OCI-M2 (cell line): ENCODE results near the gene TFB1M.
"Not testable (repeated sequence)": the region's sequence is repeated elsewhere in the genome, so short reads cannot be mapped to it uniquely, and the experiment has no call there.

Experiments used
- DNase-seq: peaks from one replicate; lab custom pipeline; 2025; ENCODE audit not compliant: unreplicated experiment; lab: John Stamatoyannopoulos, UW

Gene TFB1M

DNA sequence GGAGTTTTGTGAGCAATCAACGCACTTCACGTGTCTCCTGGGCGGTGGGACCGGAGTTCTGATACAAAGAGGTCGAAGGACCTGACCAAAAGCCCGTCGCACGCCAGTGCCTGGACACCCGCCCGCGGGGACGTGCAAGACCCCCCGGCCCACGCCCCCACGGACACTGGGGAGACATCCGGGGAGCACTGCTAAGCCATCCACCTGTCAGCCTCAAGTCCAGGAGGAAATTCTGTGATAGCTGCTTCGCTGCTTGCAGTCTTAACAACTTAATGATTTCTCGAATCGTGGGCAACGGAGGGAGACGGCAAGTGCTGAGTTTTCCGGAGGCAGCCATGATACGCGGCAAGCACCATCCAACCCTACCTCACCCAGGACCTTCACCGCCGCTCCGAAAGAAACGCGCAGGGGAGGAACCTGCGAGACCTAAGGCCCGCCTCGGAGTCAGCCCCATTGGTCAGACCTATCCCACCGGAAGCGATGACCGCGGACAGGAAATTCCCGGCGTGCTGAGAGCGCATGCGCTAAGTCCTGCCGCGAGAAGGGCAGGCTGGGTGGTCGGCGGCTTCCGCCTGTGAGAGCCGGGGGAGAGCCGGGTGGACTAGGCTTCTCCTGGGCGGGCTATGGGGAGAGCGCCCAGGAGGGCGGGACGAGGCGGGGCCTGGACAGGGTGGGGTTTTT, at the start of gene TFB1M:
Gene TFB1M (minus strand): TSS at position 393 of the 681 bp plus-strand sequence. CDS start 56 bp downstream, at position 337.
- no peak for DNase-seq

DNA sequence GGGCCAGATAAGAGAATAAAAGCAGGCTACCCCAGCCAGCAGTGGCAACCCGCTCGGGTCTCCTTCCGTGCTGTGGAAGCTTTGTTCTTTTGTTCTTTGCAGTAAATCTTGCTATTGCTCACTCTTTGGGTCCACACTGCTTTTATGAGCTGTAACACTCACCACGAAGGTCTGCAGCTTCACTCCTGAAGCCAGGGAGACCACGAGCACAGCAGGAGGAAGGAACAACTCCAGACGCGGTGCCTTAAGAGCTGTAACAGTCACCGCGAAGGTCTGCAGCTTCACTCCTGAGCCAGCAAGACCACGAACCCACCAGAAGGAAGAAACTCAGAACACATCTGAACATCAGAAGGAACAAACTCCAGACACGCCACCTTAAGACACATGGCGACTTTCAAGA, 49.7 kb upstream of the TFB1M start:
- DNase-seq: not testable (repeated sequence)

DNA sequence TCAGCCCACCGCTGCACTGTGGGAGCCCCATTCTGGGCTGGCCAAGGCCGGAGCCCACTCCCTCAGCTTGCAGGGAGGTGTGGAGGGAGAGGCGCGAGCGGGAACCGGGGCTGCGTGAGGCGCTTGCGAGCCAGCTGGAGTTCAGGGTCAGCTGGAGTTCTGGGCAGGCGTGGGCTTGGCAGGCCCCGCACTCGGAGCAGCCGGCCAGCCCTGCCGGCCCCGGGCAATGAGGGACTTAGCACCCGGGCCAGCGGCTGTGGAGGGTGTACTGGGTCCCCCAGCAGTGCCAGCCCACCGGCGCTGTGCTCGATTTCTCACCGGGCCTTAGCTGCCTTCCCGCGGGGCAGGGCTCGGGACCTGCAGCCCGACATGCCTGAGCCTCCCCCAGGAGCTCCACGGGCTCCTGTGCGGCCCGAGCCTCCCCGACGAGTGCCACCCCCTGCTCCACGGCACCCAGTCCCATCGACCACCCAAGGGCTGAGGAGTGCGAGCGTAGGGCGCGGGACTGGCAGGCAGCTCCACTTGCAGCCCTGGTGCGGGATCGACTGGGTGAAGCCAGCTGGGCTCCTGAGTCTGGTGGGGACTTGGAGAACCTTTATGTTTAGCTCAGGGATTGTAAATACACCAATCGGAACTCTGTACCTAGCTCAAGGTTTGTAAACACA, 48.8 kb upstream of the TFB1M start:
- not testable (repeated sequence) for DNase-seq

DNA sequence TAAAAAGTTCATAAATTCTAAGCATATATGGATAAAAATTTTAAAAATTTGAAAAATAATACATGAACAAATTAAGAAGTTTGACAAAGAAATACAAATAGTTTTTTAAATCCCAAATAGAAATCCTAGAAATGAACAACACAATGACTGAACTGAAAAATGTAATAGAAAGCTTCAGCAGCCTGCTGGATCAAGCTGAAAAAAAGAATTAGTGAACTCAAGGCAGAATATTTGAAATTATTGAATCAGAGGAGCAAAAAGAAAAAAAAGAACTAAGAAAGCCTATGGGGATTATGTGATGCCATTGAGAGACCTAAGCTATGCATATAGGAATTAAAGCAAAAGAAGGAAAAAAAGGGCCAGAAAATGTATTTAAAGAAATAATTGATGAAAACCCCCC, 39.9 kb upstream of the TFB1M start:
- no peak for DNase-seq

DNA sequence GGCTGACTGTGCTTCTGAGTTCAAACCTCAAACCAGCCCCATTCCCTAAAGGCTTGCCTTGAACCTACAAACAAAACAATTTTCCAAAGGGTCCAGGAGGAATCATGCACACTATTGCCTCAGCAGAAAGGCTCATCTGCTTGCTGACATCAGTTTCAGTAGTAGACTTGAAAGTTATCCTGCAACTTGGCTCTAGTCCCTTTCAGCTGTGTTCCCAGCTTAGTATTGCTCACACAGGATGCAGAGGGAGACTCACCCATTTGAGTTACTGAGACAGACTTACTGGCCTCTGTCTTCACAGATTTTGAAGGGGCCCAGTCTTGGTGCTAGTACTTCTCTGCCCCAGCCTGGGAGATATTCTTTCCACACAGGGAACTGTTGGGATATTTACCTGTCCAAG, 38.5 kb upstream of the TFB1M start:
- DNase-seq: no peak

DNA sequence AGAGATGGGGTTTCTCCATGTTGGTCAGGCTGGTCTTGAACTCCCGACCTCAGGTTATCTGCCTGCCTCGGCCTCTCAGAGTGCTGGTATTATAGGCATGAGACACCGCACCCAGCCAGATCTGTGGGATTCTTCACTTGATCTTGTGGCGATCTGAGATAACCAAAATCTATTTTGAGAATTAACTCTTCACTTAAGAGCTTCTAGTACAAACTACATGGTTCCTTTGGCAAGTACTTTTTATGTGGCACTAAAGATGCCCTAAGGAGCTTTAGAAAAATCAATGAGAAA, 37.8 kb upstream of the TFB1M start:
- no peak for DNase-seq

DNA sequence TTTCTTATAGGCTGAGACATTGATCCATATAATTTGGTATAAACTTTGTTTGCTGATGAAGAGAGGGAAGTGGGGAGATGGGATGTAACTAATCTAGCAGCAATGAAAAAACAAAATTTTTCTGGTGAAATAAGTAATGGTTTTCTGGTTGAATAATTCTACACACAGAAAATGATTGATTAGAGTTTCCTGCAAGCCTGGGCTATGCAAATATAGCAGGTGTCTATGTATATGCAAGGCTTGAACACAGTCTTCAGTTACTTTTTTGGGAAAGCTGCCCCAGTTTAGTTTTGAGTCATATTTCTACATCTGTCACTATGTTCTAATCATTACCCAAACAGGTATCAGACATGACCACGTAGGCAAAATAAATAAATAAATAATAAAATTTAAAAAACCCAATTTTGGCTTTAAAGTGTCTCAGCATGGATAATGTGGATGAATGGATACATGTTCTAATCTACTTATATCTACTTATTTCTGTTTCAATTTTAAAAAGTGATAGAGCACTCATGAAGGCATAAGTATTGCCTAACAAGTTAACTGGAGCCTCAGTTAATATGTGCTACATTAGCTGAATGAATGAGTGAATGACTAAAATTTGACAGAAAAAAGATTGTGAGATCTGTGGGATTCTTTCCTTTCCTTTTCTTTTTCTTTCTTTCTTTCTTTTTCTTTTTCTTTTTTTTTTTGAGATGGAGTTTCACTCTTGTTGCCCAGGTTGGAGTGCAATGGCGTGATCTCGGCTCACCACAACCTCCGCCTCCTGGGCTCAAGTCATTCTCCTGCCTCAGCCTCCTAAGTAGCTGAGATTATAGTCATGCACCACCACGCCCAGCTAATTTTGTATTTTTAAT, 37.2 kb upstream of the TFB1M start:
- DNase-seq: no peak

DNA sequence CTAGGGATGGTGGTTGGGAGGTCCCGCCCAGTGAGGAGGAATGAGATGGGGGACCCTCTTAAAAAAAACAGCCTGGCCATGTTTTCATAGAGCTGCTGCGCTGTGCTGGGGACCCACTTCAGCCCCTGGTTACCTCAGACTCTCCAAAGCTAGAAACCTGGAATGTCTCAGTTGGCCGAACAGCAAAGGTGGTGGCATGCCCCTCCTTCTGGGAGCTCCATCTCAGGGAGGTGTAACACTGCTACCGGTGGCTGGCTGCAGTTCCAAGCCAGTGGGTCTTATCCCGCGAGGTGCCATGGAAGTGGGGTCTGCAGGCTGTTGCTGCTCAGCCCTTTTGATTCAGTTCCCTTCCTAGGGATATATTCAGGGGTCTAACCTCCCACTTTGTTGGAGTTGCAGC, 35.7 kb upstream of the TFB1M start:
- DNase-seq: no peak

DNA sequence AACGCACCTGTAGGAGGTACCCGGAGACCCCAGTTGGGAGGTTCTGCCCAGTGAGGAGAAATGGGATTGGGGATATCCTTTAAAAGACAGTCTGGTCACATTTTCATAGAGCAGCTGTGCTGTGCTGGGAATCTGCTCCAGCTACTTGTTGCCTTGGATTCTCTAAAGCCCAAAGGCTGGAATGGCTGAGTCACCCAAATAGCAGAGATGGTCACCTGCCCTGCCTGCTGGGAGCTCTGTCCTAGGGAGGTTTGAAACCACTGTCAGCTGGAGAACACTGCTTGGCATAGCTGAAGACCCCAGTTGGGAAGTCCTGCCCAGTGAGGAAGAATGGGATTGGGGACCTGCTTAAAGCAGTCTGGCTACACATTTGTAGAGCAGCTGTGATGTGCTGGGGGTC, 34.8 kb upstream of the TFB1M start:
- no peak for DNase-seq

DNA sequence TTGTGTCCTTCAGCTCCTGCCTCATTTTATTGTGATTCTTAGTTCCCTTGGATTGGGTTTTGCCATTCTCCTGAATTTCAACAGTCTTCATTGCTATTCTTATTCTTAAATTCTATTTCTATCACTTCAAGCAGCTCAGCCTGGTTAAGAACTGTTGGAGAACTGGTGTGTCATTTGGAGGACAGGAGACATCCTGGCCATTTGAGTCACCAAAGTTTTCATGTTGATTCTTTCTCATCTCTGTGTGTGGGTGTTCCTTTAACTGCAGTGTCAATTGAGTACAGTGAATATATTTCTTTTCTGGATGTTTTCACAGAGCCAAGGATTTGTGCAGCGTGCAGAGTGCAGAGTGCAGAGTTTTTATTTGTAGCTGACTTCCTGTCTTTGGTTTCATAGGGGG, 33.5 kb upstream of the TFB1M start:
- no peak for DNase-seq

DNA sequence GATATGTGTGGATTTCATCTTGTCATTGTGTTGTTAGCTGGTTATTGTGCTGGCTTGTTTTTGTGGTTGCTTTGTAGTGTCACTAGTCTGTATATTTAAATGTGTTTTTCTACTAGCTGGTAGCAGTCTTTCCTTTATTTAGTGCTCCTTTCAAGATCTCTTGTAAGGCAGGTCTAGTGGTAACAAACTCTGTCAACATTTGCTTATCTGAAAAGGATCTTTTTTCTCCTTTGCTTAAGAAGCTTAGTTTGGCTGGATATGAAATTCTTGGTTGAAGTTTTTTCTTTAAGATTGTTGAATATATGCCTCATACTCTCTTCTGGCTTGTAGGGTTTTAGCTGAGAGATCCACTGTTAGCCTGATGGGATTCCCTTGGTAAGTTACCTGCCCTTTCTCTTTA, 32.7 kb upstream of the TFB1M start:
- no peak for DNase-seq

DNA sequence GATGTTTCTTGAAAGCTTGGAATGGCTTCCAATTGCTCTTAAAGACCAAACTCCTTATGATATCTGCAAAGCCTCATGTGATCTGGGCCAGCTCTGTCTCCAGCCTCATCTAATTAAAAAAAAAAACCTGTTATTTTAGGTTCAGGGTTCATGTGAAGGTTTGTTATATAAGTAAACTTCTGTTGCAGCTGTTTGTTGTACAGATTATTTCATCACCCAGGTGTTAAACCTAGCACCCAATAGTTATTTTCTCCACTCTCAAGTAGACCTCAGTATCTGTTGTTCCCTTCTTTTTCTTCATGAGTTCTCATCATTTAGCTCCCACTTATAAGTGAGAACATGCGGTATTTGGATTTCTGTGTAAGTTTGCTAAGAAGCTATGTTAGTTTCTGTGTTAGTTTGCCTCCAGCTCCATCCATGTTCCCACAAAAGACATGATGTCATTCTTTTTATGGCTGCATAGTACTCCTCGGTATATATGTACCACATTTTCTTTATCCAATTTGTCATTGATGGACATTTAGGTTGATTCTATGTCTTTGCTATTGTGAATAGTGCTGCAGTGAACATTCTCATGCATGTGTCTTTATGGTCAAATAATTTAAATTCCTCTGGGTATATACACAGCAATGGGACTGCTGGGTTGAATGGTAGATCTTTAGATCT, 30.2 kb upstream of the TFB1M start:
- no peak for DNase-seq

DNA sequence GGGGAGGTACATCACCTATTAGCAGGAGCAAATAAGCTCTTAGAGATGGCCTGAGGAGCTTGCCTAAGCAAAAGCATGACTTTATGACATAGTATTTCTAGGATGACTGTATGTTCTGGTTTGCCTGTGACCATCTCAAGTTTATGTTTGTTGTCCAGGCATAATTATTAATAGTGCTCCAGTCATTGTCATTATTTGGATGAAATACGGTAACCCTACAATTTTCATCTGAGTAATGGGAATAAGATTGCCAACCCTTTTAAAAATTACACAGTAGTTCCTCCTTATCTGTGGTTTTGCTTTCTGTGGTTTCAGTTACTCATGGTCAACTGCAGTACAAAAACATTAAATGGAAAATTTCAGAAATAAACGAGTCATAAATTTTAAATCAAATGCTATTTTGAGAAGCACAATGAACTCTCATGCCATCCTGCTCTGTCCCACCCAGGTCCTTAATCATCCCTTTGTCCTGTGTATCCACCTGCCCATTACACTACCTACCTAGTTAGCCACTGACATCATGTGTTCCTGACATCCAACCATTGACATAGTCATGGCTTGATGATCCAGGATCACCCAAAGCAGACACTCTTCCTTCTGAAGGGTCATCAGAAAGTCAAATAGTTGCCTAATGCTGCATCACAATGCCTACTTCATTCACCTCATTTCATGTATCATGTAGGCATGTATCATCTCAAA, 27.0 kb upstream of the TFB1M start:
- DNase-seq: no peak

DNA sequence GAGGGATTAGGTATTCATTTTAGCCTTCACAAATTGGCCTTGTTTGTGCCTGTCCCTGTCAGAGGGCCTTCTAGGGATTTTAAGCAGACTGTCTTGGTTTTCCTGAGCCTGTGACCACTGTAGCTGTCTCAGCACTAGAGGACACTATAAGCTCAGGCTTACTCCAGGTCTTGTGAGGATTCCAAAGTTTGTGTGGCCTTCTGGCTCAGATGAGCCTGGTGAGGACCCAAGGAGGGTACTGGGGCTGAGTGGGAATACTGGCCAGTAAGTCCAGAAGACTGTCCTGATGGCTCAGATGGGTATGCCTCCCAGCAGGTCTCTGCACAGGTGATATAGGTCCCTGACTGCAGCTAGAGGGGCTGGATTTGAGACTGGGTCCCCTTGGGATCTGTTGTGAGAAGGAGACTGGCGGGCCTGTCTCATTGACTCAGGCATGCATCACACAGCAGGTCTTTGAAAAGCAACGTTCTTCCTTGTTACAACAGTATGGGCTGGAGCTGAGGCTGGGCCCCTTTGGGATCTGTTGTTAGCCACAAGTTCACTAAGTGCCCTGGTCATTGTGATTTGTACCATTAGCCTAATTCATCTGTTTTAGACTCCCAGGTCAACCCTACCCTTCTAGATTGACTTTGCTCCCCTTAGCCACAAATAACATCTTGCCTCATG, 26.3 kb upstream of the TFB1M start:
- DNase-seq: no peak

DNA sequence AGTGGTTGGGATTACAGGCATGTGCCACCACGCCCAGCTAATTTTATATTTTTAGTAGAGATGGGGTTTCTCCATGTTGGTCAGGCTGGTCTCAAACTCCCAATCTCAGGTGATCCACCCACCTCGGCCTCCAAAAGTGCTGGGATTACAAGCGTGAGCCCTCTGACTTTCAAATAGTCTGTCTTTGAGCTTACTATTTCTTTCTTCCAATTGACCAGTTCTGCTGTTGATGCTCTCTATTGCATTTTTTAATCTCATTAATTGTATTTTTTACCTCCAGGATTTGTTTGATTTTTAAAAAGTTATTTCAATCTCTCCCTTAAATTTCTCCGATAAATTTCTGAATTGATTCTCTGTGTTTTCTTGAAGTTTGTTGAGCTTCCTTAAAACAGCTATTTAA, 25.6 kb upstream of the TFB1M start:
- DNase-seq: not testable (repeated sequence)

DNA sequence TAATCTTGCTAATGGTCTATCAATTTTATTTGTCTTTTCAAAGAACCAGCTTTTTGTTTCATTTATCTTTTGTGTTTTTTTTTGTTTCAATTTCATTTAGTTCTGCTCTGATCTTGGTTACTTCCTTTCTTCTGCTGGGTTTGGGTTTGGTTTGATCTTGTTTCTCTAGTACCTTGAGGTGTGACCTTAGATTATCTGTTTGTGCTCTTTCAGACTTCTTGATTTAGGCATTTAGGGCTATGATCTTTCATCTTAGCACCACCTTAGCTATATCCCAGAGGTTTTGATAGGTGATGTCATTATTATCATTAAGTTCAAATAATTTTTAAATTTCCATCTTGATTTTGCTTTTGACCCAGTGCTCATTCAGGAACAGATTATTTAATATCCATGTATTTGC, 24.0 kb upstream of the TFB1M start:
- not testable (repeated sequence) for DNase-seq

DNA sequence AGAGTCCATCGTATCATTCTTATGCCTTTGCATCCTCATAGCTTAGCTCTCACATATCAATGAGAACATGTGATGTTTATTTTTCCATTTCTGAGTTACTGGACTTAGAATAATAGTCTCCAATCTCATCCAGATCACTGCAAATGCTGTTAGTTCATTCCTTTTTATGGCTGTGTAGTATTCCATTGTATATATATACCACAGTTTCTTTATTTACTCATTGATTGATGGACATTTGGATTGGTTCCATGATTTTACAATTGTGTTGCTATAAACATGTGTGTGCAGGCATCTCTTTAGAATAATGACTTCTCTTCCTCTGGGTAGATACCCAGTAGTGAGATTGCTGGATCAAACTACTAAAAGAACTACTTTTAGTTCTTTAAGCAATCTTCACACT, 21.0 kb upstream of the TFB1M start:
- DNase-seq: no peak

DNA sequence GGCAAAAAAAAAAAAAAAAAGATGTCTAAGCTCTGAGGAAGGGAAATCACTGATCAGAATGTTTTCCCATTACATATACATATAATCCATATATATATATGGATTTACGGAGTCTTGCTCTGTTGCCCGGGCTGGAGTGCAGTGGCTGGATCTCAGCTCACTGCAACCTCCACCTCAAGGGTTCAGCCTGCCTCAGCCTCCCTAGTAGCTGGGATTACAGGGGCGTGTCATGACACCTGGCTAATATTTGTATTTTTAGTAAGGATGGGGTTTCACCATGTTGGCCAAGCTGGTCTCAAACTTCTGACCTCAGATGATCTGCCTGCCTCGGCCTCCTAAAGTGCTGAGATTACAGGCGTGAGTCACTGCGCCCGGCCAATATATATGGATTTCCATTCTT, 19.8 kb upstream of the TFB1M start:
- DNase-seq: not testable (repeated sequence)

DNA sequence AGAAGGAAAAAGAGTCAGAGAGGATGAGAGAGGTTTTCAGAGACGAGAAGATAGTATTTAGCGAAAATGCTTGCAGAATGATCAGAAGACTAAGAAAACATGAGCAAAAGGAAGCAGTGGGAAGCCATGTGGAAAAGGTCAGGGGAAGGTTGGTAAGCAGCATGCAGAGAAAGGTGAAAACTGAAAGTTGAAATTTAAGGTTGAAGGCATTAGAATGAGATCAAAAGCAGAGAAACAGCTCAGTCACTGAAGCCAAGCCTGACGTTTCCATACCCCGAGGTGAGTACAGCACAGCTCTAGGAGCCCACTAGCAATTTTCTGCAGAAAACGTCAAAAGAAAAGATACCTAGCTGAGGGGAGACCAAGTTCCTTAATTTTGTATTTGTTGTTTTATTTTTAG, 19.1 kb upstream of the TFB1M start:
- DNase-seq: no peak

DNA sequence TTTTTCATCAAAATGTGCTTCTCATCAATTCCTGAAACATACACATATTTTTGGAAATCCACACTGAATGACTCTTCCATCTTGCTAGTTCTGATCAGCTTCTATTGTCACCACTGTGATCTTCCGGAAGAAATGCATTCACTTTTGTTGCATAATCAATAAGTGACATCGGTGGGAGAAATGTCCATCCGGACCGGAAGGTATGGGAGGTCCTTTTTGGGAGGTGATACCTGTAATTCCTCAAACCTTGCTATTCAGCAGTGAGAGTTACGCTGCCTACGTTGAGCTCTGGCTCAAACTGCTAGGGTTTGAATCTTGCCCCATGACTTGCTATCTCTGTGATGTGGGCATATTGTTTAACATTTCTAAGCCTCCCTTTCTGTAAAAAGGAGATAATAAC, 16.6 kb upstream of the TFB1M start:
- no peak for DNase-seq
